SK-N-MC (cell line): Measurements from ENCODE around the gene PCYOX1L.

ENCODE experiments used
- DNase-seq: peaks from one replicate; pipeline ENCODE4 v3.0.0-alpha.2; 2011; ENCODE audit warnings: low read depth, low spot score
- H3K27ac ChIP-seq: fragments of 200-600 bp; sonication (generic); 2 replicates; pipeline ENCODE4 v1.5.1; 2016; ENCODE audit warnings: mixed run types
- H3K36me3 ChIP-seq: fragments of 200-600 bp; sonication (generic); 2 replicates; pipeline ENCODE4 v1.6.1; 2017; ENCODE audit warnings: antibody characterized with exemption, low read length, mixed read lengths; ENCODE audit not compliant: insufficient read depth
- H3K4me3 ChIP-seq: fragments of 200-600 bp; sonication (generic); 2 replicates; pipeline ENCODE4 v1.5.1; 2016
- H3K9ac ChIP-seq: fragments of 200-600 bp; sonication (generic); 2 replicates; pipeline ENCODE4 v1.8.0; 2017; ENCODE audit warnings: mixed run types, mixed read lengths; ENCODE audit not compliant: insufficient read length
- H3K9me3 ChIP-seq: fragments of 200-600 bp; sonication (generic); 2 replicates; pipeline ENCODE4 v1.6.1; 2017; ENCODE audit warnings: low read depth, mild to moderate bottlenecking, antibody characterized with exemption, low read length, moderate library complexity, mixed read lengths
- EZH2 ChIP-seq: fragments of 200-600 bp; sonication (generic); IDR thresholded peaks from one replicate; pipeline ENCODE4 v1.6.1; 2017; ENCODE audit warnings: antibody characterized with exemption
- FOXP2 ChIP-seq: optimal IDR thresholded peaks from 2 replicates; pipeline ENCODE3; 2011; ENCODE audit warnings: mild to moderate bottlenecking, moderate library complexity; ENCODE audit not compliant: insufficient read depth; ENCODE audit errors: extremely low read length, control extremely low read depth
- POLR2AphosphoS5 ChIP-seq: IDR thresholded peaks from 2 replicates; pipeline ENCODE4 v1.6.1; 2012; ENCODE audit warnings: mild to moderate bottlenecking, low read depth, low read length, borderline replicate concordance

PCYOX1L gene

DNA sequence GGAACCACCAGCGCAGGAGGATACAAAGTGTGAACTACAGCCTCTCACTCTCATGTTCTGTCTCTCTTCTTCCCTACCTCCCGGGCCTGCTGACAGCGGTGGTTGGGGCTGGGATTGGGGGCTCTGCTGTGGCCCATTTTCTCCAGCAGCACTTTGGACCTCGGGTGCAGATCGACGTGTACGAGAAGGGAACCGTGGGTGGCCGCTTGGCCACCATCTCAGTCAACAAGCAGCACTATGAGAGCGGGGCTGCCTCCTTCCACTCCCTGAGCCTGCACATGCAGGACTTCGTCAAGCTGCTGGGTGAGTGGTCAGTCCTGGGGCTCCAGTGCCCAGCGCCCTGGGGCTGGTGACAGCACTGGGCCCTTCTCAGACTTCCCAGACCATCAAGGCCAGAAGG lies 4.7 kb downstream of the PCYOX1L start:
- no peaks in the 10 kb centered on the region for H3K36me3 ChIP-seq
- no peaks in the 10 kb centered on the region for H3K9me3 ChIP-seq
- no peak overlapping the region for H3K4me3 ChIP-seq
- no peak overlapping the region for H3K27ac ChIP-seq
- TF ChIP-seq POLR2AphosphoS5 (no peak), FOXP2 (no peak), EZH2 (no peak)
- DNase-seq, result no peak
- no peak overlapping the region for H3K9ac ChIP-seq

DNA sequence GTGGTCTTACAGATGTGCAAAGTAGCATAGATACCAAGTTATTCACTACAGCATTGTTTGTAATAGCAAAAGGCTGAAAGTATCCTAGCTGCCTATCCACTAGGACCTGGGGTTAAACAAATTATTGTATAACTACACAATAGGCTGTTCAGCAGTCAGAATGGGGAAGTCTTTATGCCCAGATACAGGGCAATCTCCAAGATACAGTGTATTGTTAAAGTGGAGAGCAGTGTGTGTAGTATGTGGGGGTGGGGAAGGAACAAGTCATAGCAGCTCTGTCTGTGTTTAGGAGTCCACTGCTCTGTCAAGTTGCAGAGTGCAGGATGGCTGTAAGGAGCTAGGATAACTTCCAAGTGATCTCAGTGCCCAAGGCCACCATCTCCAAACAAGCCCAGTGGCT lies 5.5 kb downstream of the PCYOX1L start:
- no peak for DNase-seq
- H3K36me3 ChIP-seq, result no peaks in the 10 kb centered on the region

DNA sequence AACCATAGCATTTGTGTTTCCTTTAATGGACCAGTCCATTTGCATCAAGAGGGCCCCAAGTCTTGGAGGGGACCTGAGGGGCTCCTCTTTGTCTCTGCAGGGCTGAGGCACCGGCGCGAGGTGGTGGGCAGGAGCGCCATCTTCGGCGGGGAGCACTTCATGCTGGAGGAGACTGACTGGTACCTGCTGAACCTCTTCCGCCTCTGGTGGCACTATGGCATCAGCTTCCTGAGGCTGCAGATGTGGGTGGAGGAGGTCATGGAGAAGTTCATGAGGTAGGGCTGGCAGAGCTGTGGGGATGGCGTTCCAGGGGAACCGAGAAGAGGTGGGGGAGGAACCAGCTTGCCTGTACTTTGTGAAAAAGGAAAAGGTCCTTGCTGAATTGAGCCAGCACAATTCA lies 6.1 kb downstream of the PCYOX1L start:
- no peaks in the 10 kb centered on the region for H3K9me3 ChIP-seq
- no peak overlapping the region for H3K4me3 ChIP-seq
- no peak overlapping the region for H3K27ac ChIP-seq
- H3K9ac ChIP-seq, result no peak overlapping the region
- no peaks in the 10 kb centered on the region for H3K36me3 ChIP-seq
- TF ChIP-seq FOXP2 (no peak), POLR2AphosphoS5 (no peak), EZH2 (no peak)
- DNase-seq, result no peak

More for the DNA sequence above, 5.5 kb downstream of the PCYOX1L start:
- Histone ChIP-seq H3K9me3 (no peaks in the 10 kb centered on the region), H3K4me3 (no peak overlapping the region), H3K9ac (no peak overlapping the region), H3K27ac (no peak overlapping the region)
- TF ChIP-seq POLR2AphosphoS5, result no peak
- no peak for TF ChIP-seq FOXP2

GRCh38 chr5:149364719-149365118 lies 6.9 kb downstream of the PCYOX1L start:
- no peak overlapping the region for H3K9ac ChIP-seq
- no peaks in the 10 kb centered on the region for H3K9me3 ChIP-seq
- DNase-seq, result no peak
- no peaks in the 10 kb centered on the region for H3K36me3 ChIP-seq
- H3K27ac ChIP-seq, result no peak overlapping the region
- no peak overlapping the region for H3K4me3 ChIP-seq
- TF ChIP-seq EZH2 (no peak), FOXP2 (no peak), POLR2AphosphoS5 (no peak)

DNA sequence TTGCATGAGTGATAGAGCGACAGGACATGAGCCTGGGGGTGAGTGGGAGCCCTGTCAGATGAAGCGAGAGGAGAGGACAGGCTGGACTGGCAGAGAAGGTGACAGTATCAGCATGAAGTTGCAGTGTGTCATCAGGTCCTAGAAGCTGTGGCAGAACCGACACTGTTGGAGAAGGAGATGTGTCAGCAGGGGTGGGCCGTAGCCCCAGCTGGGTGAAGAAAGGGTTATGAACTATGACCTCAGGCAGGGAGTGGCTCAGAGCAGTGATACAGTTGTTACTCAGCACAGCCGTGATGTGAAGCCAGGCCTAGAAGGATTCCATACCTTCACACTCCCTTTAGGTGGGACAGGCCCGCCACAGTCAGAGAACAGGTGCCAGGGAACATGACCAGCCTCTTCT lies 7.6 kb downstream of the PCYOX1L start:
- Histone ChIP-seq H3K9me3 (no peaks in the 10 kb centered on the region), H3K4me3 (no peak overlapping the region), H3K36me3 (no peaks in the 10 kb centered on the region), H3K9ac (no peak overlapping the region), H3K27ac (no peak overlapping the region)
- DNase-seq, result no peak
- TF ChIP-seq FOXP2, result no peak
- TF ChIP-seq POLR2AphosphoS5, result no peak
- no peak for TF ChIP-seq EZH2

DNA sequence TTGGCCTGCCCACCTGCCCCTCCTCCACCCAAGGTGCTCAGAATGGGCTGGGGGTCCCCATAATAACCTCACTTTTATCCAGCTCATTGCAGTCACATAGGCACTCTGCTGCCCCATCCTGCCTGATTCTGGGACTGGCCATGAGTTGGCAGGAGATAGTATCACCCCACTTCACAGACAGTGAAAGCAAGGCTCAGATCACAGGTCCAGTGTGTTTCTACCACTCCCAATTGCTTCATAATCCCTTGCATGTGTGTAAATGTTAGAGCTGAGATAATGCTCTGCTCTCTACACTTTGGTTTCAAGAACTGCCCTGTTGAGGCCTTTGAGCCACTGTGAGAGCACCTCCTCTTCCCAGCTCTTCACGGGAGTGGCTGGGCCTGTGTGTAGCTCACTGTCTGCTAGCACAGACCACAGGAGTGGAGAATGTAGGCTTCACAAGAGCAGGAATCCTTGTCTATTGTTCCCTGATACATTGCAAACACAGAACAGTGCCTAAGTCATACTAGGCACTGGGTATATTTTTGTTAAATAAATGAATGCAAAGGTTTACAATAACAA lies 8.4 kb downstream of the PCYOX1L start:
- H3K4me3 ChIP-seq, result no peak overlapping the region
- DNase-seq, result no peak
- no peak overlapping the region for H3K9ac ChIP-seq
- no peaks in the 10 kb centered on the region for H3K36me3 ChIP-seq
- H3K9me3 ChIP-seq, result no peaks in the 10 kb centered on the region
- TF ChIP-seq POLR2AphosphoS5, result no peak
- TF ChIP-seq FOXP2, result no peak
- no peak for TF ChIP-seq EZH2
- H3K27ac ChIP-seq, result no peak overlapping the region

DNA sequence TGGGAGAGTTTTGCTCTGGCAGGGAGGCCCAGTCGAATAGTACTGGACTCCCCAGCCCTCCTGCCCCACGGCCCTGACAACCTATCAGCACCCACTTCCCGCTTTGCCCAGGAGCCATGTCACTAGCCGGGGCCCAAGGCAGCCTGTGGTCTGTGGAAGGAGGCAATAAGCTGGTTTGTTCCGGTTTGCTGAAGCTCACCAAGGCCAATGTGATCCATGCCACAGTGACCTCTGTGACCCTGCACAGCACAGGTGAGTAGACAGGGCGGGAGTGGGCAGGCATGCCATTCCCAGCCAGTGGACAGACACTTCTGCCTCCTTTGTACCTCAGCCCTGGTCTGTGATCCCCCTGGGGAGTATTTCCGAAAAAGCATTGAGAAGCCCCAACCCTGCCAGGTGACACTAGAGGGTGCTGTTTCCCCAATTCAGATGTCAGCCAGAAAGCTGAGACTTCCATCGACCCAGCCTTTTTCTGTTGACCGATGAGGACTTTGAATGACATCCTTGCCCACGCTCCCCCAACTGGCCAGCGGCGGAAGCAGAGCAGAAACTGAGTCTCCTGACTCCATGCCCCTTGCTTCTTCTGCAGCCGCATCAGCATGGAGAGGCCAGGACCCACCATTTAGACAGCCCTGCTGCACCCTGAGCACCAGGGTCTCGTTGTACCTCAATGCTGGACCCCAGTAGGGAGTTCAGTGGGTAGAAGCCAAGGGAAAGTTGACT lies 9.6 kb downstream of the PCYOX1L start:
- no peak for TF ChIP-seq FOXP2
- no peak for TF ChIP-seq EZH2
- no peak for TF ChIP-seq POLR2AphosphoS5
- H3K9me3 ChIP-seq, result no peaks in the 10 kb centered on the region
- H3K27ac ChIP-seq, result no peak overlapping the region
- no peaks in the 10 kb centered on the region for H3K36me3 ChIP-seq
- no peak for DNase-seq
- H3K9ac ChIP-seq, result no peak overlapping the region
- H3K4me3 ChIP-seq, result no peak overlapping the region

- Histone ChIP-seq H3K4me3 (no peak overlapping the region), H3K27ac (no peak overlapping the region), H3K36me3 (no peaks in the 10 kb centered on the region), H3K9ac (no peak overlapping the region), H3K9me3 (no peaks in the 10 kb centered on the region)
- TF ChIP-seq FOXP2 (no peak), POLR2AphosphoS5 (no peak), EZH2 (no peak)
- no peak for DNase-seq
Measured at GRCh38 chr5:149367972-149368645, 10.3 kb downstream of the PCYOX1L start.

DNA sequence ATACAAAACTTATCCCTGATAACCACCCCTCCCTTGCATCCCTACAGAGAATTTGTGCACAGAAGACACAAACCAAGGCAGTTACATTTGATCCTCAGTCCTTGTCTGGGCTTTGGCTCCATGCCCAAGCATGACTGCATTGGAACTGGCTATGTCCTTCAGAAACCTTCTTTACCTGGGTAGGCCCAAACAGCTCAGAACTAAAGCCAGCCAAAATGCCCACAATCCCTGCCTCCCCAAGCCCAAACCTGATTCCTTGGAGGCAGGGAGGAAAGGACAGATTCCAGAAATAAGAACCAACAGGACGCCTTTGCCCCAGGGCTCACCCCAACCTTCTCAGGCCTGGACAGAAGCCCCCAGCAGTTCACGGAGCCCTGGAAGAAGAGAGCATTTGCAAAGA lies 13.0 kb downstream of the PCYOX1L start:
- no peaks in the 10 kb centered on the region for H3K36me3 ChIP-seq
- H3K4me3 ChIP-seq, result no peak overlapping the region
- H3K9me3 ChIP-seq, result no peaks in the 10 kb centered on the region
- H3K9ac ChIP-seq, result no peak overlapping the region
- DNase-seq, result no peak
- TF ChIP-seq EZH2, result no peak
- no peak for TF ChIP-seq FOXP2
- no peak for TF ChIP-seq POLR2AphosphoS5
- no peak overlapping the region for H3K27ac ChIP-seq
